Measurements from ENCODE around the gene KCNB1.

The KCNB1 gene

DNA sequence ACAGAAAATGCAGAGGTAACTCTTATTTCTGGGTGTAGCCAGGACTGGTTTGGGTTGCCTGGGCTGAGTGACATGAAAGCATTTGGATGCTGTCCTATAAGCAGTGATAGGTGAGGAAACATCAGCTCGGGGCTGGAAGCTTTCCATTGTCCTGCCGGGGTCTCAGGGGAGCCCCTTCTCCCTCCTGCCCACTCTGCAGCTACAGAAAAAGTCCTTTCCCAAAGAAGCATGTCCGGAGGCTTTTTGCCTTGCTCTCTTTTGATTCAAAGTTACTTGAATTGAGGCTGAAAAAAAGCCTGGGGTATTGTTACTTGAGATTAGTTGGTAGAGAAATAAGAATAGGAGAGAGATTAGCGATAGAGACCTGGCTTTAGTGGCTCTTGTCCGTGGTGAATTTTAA is 113.9 kb downstream of the KCNB1 start:
- H3K4me3 ChIP-seq (ENCODE audit: control insufficient read depth, low read depth, low read length): no peak overlapping the region
- TF ChIP-seq, protein P1, sequence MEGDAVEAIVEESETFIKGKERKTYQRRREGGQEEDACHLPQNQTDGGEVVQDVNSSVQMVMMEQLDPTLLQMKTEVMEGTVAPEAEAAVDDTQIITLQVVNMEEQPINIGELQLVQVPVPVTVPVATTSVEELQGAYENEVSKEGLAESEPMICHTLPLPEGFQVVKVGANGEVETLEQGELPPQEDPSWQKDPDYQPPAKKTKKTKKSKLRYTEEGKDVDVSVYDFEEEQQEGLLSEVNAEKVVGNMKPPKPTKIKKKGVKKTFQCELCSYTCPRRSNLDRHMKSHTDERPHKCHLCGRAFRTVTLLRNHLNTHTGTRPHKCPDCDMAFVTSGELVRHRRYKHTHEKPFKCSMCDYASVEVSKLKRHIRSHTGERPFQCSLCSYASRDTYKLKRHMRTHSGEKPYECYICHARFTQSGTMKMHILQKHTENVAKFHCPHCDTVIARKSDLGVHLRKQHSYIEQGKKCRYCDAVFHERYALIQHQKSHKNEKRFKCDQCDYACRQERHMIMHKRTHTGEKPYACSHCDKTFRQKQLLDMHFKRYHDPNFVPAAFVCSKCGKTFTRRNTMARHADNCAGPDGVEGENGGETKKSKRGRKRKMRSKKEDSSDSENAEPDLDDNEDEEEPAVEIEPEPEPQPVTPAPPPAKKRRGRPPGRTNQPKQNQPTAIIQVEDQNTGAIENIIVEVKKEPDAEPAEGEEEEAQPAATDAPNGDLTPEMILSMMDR (conservative IDR thresholded peaks at IDR 0.05; ENCODE audit: control insufficient read depth, insufficient read depth, low read depth, low read length): no peak

DNA sequence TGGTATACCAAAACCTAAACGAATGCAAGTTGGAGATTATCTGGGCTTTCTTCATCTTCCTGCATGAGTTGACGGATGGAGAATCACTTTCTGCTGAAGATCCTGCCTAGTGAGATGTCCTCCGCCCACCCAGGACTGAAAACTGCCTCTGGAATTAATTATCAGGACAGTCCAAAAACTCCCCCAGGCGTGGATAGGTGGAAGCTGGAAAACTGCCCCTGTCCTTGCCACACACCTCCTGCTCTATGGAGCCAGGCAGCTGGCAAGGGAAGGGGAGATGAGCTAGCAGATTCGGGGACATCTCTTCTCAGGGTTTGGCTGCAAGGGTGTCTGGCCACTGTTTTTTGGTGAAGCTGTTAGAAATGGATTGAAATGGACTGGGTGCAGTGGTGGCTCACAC is 115.4 kb downstream of the KCNB1 start:
- no peak overlapping the region for H3K4me3 ChIP-seq (ENCODE audit: control insufficient read depth, low read depth, low read length)
- TF ChIP-seq, protein P1 (conservative IDR thresholded peaks at IDR 0.05; ENCODE audit: control insufficient read depth, insufficient read depth, low read depth, low read length): no peak
- DNase-seq (ENCODE audit: low read depth): no peak

More for the DNA sequence above, 113.9 kb downstream of the KCNB1 start:
- DNase-seq (ENCODE audit: low read depth): no peak

DNA sequence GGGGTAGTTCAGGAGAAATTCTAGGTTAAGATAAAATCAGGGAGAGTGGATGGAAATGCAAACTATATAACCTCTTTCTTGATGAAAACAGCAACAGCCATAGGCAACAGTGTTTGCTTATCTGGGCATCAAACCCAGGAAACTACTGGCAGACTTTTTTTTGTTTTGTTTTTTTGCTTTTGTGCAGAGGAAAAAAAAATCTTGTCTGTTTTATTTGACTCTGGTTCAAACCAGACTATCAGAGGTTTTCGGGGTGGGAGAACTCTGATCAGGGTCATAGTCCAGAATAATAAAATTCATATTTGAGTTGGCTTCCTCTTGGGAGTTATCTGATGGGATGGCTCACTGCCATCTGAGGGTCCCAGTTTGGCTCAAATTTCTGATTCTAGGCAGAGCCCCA is 115.8 kb downstream of the KCNB1 start:
- TF ChIP-seq, protein P1 (conservative IDR thresholded peaks at IDR 0.05; ENCODE audit: control insufficient read depth, insufficient read depth, low read depth, low read length): no peak
- no peak overlapping the region for H3K4me3 ChIP-seq (ENCODE audit: control insufficient read depth, low read depth, low read length)
- no peak for DNase-seq (ENCODE audit: low read depth)

DNA sequence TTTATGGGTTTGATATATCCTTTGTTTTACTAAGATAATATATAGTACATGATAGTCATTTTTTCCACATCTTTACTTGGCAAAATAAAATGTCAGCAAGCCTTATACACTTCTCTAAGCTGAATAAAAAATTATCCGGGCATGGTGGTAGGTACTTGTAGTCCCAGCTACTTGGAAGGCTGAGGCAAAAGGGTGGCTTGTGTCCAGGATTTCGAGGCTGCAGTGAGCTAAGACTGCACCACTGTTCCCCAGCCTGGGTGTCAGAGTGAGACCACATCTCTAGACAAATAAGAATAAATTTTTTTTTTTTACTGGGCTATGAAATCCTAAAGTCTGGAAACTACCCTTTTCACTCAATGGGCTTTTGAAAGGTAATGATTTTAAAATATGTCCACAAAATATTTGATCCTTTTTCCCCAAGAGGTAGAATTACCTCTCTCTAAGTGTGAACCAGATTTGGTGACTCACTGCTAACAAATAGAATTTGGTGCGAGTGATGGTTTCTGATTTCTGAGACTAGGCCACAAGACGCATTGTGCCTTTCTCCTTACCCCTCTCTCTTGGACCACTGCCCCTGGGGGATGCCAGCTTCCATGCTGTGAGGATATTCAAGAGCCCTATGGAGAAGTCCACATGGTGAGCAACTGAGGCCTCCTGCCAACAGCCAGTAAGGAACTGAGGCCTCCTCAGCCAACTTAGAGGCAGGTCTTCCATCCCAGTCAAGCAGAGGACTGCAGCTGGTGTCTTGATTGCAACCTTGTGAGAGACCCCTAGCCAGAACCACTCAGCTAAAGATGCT is 120.4 kb downstream of the KCNB1 start:
- TF ChIP-seq, protein P1 (conservative IDR thresholded peaks at IDR 0.05; ENCODE audit: control insufficient read depth, insufficient read depth, low read depth, low read length): no peak
- no peak for DNase-seq (ENCODE audit: low read depth)
- no peak overlapping the region for H3K4me3 ChIP-seq (ENCODE audit: control insufficient read depth, low read depth, low read length)

DNA sequence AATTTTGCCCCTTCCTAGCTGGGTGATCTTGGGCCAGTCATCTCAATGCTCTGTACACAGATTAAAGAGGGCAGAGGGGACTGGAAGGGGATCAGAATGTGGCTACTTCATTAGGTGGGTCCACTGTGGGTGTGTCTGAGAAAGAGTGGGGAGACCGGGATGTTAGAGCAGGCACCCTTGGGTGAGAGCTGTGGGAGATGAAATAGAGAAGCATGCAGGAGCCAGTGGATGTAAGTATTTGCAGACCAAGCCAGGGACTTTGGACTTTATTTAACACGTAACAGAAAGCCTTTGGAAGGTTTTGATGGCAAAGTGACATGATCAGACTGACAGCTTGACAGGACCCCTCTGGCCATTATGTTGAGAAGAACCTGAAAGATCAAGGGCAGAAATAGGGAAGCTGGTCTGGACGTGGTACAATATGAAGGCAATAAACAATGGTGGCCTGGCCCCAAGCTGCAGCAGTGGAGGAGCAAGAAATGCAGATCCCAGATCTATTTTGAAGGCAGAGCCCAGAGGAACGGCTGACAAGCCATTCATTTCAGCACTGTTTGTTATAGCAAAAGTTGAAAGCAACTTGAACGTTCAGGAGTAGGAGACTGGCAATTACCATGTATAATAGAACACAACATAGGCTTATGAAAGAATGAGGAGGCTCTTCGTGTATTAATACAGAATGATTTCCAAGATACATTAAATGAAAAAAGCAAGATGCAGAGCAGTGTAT is 122.1 kb downstream of the KCNB1 start:
- DNase-seq (ENCODE audit: low read depth): no peak
- no peak overlapping the region for H3K4me3 ChIP-seq (ENCODE audit: control insufficient read depth, low read depth, low read length)
- TF ChIP-seq, protein P1 (conservative IDR thresholded peaks at IDR 0.05; ENCODE audit: control insufficient read depth, insufficient read depth, low read depth, low read length): no peak

DNA sequence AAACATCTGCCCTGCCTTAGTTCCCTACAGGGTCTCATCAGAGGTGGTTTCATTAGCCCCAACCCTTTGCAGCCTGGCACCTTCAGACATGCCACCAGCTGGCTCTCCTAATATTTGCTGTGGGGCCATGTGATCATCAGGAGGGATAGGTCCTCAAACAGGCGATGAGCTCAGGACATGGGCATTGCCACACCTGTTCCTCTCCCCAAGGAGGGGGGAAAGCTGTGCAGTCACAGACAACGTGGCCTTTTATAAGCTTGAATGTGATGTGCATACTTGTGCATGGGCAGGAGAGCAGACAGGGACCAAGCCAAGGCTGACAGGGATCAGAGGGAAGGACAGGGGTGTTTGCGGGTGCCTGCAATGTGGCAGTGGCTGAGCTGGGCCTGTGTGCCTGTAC is 125.8 kb downstream of the KCNB1 start:
- TF ChIP-seq, protein P1 (conservative IDR thresholded peaks at IDR 0.05; ENCODE audit: control insufficient read depth, insufficient read depth, low read depth, low read length): no peak
- no peak for DNase-seq (ENCODE audit: low read depth)
- H3K4me3 ChIP-seq (ENCODE audit: control insufficient read depth, low read depth, low read length): no peak overlapping the region
